T-helper 2 cell treated with Interferon-gamma antibody and Interleukin-4, amounts not matched to agents 5 μg/mL and 100 μg/mL, for 36 hours (primary cell): ENCODE results near the gene FRMD7.

Experiments
- DNase-seq: peaks from one replicate; pipeline ENCODE4 v3.0.0; 2021; ENCODE audit warnings: low spot score
- H3K27ac Mint-ChIP-seq: one replicate; pipeline ENCODE4 v1.8.0; 2021; ENCODE audit warnings: mild to moderate bottlenecking, mixed read lengths
- H3K27me3 Mint-ChIP-seq: one replicate; pipeline ENCODE4 v1.8.0; 2021; ENCODE audit warnings: low read depth, mixed read lengths
- H3K36me3 Mint-ChIP-seq: one replicate; pipeline ENCODE4 v1.8.0; 2021; ENCODE audit warnings: low read depth, mixed read lengths
- H3K4me1 Mint-ChIP-seq: one replicate; pipeline ENCODE4 v1.8.0; 2021; ENCODE audit warnings: low read depth, mixed read lengths
- H3K4me3 Mint-ChIP-seq: one replicate; pipeline ENCODE4 v1.8.0; 2022; ENCODE audit warnings: mild to moderate bottlenecking, moderate library complexity, mixed read lengths
- H3K9me3 Mint-ChIP-seq: one replicate; pipeline ENCODE4 v1.8.0; 2021; ENCODE audit warnings: mixed read lengths

The FRMD7 gene

GRCh38 chrX:132040066-132040465 is 87.8 kb downstream of the FRMD7 start:
- H3K36me3 Mint-ChIP-seq, result peaks cover 2% of the 10 kb centered on the region
- peaks cover 30% of the 10 kb centered on the region for H3K4me1 Mint-ChIP-seq
- H3K27ac Mint-ChIP-seq, result no peak overlapping the region
- no peak overlapping the region for H3K4me3 Mint-ChIP-seq
- no peaks in the 10 kb centered on the region for H3K27me3 Mint-ChIP-seq
- DNase-seq, result no peak
- H3K9me3 Mint-ChIP-seq, result no peaks in the 10 kb centered on the region

GRCh38 chrX:132037479-132037993 is 90.3 kb downstream of the FRMD7 start:
- DNase-seq, result no peak
- no peak overlapping the region for H3K27ac Mint-ChIP-seq
- peaks cover 2% of the 10 kb centered on the region for H3K36me3 Mint-ChIP-seq
- H3K9me3 Mint-ChIP-seq, result no peaks in the 10 kb centered on the region
- H3K27me3 Mint-ChIP-seq, result no peaks in the 10 kb centered on the region
- H3K4me1 Mint-ChIP-seq, result peaks cover 42% of the 10 kb centered on the region
- no peak overlapping the region for H3K4me3 Mint-ChIP-seq

DNA sequence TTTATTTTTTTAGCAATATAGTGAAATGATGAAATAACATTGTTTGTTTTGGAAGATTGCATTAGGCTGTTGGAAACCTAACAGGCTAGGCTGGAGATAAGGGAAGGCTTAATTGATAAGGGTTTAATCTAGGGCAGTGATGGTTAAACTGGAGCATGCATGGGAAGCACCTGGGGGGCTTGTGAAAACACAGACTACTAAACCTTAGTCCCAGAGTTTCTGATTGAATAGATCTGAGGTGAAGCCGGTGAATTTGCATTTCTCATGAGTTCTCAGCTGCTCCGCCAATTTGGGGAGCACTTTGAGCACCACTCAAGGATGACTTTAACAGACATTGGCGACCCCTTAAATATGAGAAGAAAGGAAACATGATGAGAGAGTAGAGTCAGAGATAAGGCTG is 93.2 kb downstream of the FRMD7 start:
- peak overlapping the region; percentile 20 for H3K27ac Mint-ChIP-seq
- no peaks in the 10 kb centered on the region for H3K9me3 Mint-ChIP-seq
- H3K36me3 Mint-ChIP-seq, result peaks cover 9% of the 10 kb centered on the region
- H3K4me1 Mint-ChIP-seq, result peaks cover 48% of the 10 kb centered on the region
- peak overlapping the region; percentile 10 for H3K4me3 Mint-ChIP-seq
- no peak for DNase-seq
- no peaks in the 10 kb centered on the region for H3K27me3 Mint-ChIP-seq

DNA sequence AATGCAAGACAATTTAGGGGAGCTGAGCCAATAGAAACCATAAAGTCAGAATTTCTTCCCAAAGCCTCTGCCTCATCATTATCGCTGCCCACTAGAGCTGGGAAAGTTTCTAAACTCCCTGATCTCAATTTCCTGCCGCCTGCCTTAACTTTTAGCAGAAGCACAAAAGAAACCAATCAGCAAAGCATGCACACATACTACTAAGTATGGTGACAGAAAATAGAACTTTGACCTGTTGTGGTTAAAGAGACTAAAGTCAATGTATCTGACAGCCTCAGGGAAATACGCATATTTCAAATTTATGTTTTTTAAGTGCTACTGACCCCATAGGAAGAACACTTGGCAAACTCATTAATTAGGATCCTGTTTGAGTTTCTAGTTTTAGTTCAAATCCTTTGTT is 94.7 kb downstream of the FRMD7 start:
- peaks cover 14% of the 10 kb centered on the region for H3K36me3 Mint-ChIP-seq
- H3K27me3 Mint-ChIP-seq, result no peaks in the 10 kb centered on the region
- no peaks in the 10 kb centered on the region for H3K9me3 Mint-ChIP-seq
- H3K27ac Mint-ChIP-seq, result no peak overlapping the region
- peaks cover 57% of the 10 kb centered on the region for H3K4me1 Mint-ChIP-seq
- H3K4me3 Mint-ChIP-seq, result peak overlapping the region; percentile 18
- DNase-seq, result no peak

GRCh38 chrX:132031867-132032266 is 96.0 kb downstream of the FRMD7 start:
- H3K27me3 Mint-ChIP-seq, result no peaks in the 10 kb centered on the region
- H3K36me3 Mint-ChIP-seq, result peaks cover 20% of the 10 kb centered on the region
- no peaks in the 10 kb centered on the region for H3K9me3 Mint-ChIP-seq
- H3K27ac Mint-ChIP-seq, result peak overlapping the region; percentile 79
- peaks cover 57% of the 10 kb centered on the region for H3K4me1 Mint-ChIP-seq
- peak overlapping the region; percentile 73 for H3K4me3 Mint-ChIP-seq
- DNase-seq, result no peak

DNA sequence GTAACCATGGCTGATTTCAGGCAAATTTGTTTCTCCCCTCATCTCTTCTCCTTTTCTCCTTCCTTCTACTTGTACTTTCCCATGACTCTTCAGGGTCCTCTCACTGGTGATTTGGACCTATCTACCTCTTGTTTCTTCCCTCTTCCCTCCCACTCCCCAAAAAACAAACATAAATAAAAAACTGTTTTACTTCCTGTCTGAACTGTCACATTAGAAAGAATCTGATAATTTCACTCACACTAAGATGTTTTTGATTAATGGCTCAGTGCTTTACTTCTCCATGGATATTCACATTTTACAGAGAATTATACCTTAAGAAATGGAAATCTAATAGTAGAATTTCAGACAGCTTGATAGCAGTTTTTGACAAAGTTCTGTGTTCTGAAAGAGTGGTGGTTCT is 97.6 kb downstream of the FRMD7 start:
- peaks cover 19% of the 10 kb centered on the region for H3K36me3 Mint-ChIP-seq
- peak overlapping the region; percentile 82 for H3K27ac Mint-ChIP-seq
- H3K9me3 Mint-ChIP-seq, result no peaks in the 10 kb centered on the region
- no peak for DNase-seq
- peaks cover 61% of the 10 kb centered on the region for H3K4me1 Mint-ChIP-seq
- H3K4me3 Mint-ChIP-seq, result no peak overlapping the region
- no peaks in the 10 kb centered on the region for H3K27me3 Mint-ChIP-seq
